Measurements from ENCODE around the gene AGBL4.

DNA sequence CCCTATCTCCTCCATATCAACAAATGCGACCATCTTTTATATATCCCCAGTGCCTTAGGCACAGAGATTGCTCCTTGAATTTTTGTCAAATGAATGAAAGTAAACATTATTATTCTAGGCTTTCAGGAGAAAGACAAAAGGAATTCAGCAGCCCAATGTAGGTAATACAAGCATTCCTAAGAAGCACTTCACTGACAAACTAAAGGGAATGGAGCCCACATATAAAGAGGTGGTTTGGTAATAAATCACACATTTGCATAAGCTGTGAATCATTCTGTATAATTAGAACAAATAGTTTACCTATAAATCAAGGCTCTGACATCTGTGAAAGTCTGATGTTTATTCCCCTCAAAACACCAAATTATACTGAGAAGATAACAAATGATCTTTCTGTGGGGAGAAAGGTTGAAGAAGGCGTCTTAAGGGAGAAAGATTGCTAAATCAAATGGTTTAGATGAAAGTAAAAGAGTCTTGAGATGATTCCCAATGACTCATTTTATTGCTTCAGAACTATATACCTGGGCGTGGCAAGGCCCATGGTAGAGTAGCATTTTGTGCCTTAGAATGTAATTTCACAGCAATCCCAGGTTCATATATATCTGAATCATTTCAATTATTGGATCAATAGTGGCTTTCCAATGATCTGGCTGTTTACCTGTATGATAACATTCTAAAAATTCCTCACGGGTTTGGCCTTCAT, 558.1 kb downstream of the AGBL4 start:
- TF ChIP-seq, protein P1, sequence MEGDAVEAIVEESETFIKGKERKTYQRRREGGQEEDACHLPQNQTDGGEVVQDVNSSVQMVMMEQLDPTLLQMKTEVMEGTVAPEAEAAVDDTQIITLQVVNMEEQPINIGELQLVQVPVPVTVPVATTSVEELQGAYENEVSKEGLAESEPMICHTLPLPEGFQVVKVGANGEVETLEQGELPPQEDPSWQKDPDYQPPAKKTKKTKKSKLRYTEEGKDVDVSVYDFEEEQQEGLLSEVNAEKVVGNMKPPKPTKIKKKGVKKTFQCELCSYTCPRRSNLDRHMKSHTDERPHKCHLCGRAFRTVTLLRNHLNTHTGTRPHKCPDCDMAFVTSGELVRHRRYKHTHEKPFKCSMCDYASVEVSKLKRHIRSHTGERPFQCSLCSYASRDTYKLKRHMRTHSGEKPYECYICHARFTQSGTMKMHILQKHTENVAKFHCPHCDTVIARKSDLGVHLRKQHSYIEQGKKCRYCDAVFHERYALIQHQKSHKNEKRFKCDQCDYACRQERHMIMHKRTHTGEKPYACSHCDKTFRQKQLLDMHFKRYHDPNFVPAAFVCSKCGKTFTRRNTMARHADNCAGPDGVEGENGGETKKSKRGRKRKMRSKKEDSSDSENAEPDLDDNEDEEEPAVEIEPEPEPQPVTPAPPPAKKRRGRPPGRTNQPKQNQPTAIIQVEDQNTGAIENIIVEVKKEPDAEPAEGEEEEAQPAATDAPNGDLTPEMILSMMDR (IDR thresholded peaks at IDR 0.05), result no peak
- TF ChIP-seq ZFX (IDR thresholded peaks at IDR 0.05; ENCODE audit: borderline replicate concordance), result no peak

Measured in 22Rv1 (cell line).